ENCODE measurements around the gene PRKAA1.
"Not testable (repeated sequence)": the region's sequence is repeated elsewhere in the genome, so short reads cannot be mapped to it uniquely, and the experiment has no call there.

PRKAA1 gene

DNA sequence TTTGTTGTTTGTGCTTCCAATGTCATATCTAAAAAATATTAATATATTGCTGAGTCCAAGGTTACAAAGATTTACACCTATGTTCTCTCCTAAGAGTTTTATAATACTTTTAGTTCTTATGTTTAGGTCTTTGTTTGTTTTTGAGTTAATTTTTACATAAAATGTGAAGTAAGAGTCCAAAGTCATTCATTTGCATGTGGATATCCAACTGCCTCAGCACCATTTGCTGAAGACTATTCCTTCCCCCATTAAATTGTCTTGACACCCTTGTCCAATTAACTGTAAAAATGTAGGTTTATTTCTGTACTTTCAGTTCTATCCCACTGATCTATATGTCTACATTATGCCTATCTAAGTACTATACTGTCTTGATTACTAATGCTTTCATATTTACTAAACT lies 78.1 kb downstream of the PRKAA1 start:
- no peak for DNase-seq

DNA sequence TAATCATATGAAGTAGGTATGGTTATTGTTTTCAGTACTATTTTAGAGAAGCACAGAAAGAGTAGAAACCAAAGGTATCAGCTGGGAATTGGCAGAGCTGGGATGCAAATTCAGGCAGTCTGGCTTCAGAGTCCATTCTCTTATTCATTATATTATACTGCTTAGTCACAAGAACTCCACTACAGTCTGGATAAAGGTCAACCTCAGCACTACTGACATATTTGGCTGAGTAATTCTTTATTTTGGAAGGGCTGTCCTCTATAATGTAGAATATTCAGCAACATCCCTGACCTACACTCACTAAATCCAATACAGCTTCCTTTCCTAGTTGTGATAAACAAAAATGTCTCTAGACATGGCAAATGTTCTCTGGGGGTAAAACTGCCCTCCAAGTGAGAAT lies 80.9 kb downstream of the PRKAA1 start:
- DNase-seq = peak; percentile 31

- no peak for DNase-seq
Observed at GRCh38 chr5:40716590-40716989, 81.6 kb downstream of the PRKAA1 start.

DNA sequence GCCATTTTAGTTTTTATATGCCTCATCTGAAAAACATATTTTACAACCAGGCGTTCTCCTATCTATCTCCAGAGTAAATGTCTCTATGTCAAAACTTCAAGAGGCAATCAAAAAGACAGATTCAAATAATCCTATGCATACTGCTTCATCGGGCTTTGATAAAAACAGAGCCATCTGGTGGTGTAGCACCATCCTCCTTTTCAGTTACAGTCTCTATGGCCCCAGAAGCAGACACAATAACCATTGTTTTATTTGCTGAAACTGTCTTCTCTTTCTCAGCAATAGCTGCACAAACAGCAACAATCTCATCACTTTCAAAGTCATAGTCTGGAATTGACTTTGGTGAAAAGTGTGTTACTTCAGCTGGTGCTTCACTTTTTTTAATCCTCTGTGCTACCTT lies 82.2 kb downstream of the PRKAA1 start:
- peak; percentile 15 for DNase-seq

DNA sequence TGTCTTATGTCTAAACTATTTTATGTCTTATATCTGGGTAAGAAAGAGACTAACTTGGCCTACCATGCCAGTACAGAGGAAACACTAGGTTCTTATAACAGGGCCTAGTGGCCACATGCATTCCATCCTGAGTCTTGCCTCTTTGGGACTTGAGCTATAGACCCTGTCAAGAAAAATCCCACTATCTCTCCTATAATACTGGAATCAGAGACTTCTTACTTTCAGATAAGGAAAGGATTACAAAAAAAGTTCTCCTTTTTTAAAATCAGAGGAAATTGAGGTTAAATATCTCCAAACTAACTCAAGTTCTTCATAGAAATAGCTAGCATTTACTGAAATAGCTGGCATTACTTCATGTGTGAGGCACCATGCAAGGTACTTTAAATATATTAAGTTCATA lies 84.2 kb downstream of the PRKAA1 start:
- DNase-seq = no peak

DNA sequence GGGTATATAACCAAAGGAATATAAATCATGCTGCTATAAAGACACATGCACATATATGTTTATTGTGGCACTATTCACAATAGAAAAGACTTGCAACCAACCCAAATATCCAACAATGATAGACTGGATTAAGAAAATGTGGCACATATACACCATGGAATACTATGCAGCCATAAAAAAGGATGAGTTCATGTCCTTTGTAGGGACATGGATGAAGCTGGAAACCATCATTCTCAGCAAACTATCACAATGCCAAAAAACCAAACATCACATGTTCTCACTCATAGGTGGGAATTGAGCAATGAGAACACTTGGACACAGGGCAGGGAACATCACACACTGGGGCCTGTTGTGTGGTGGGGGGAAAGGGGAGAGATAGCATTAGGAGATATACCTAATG lies 87.6 kb downstream of the PRKAA1 start:
- not testable (repeated sequence) for DNase-seq

Measured in fibroblast of skin of scalp (primary cell).